ENCODE measurements around the gene KNTC1. TPM values are rescaled to one million over a fixed set of nuclear protein-coding genes. Genes with fewer than 3 reads are reported as not detected.

The KNTC1 gene
- total RNA-seq, 1 experiment from 2014 or later: 67.7 TPM

DNA sequence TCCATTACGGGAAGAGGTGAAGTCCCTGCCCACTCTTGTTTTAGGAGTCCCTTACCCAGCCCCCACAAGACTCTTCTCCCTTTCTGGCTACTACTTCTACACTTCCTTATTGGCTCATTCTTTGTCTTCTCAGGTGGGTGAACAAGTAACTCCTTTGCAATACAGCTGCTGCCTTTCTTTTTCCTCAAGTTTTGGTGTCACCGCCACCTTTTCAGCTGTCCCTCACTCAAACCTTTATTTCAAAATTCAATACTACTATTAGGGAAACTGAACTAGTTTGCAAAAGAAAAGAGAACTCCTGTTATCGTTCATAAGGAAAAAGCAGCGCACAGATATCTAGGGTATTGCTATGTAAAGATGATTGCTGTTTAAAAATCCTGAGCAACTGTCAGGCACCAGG, 6.4 kb upstream of the KNTC1 start:
- H4K20me1 ChIP-seq (ENCODE audit: insufficient read depth): peaks cover 89% of the 10 kb centered on the region
- CTCF ChIA-PET: no interaction called here
- no TSS peak for BruUV-seq (replicated peaks)
- H3K36me3 ChIP-seq (ENCODE audit: low read depth): peaks cover 91% of the 10 kb centered on the region
- no peak for TF ChIP-seq EZH2 (IDR thresholded peaks at IDR 0.05; ENCODE audit: low read depth)
- TF ChIP-seq, protein P1, sequence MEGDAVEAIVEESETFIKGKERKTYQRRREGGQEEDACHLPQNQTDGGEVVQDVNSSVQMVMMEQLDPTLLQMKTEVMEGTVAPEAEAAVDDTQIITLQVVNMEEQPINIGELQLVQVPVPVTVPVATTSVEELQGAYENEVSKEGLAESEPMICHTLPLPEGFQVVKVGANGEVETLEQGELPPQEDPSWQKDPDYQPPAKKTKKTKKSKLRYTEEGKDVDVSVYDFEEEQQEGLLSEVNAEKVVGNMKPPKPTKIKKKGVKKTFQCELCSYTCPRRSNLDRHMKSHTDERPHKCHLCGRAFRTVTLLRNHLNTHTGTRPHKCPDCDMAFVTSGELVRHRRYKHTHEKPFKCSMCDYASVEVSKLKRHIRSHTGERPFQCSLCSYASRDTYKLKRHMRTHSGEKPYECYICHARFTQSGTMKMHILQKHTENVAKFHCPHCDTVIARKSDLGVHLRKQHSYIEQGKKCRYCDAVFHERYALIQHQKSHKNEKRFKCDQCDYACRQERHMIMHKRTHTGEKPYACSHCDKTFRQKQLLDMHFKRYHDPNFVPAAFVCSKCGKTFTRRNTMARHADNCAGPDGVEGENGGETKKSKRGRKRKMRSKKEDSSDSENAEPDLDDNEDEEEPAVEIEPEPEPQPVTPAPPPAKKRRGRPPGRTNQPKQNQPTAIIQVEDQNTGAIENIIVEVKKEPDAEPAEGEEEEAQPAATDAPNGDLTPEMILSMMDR (conservative IDR thresholded peaks at IDR 0.05): no peak
- no peaks in the 10 kb centered on the region for H3K9me2 ChIP-seq (ENCODE audit: insufficient read depth)
- no peak for DNase-seq
- H3F3A ChIP-seq (ENCODE audit: insufficient read depth, low read depth): peaks cover 77% of the 10 kb centered on the region
- H3K4me3 ChIP-seq: no peak overlapping the region
- H2AFZ ChIP-seq: no peak overlapping the region
- peaks cover 26% of the 10 kb centered on the region for H3K4me1 ChIP-seq (replicated peaks; ENCODE audit: insufficient read depth)
- H3K27ac ChIP-seq: no peak overlapping the region
- H3K27me3 ChIP-seq (ENCODE audit: insufficient read depth, low read depth): no peaks in the 10 kb centered on the region
- peaks cover 99% of the 10 kb centered on the region for H3K79me2 ChIP-seq (ENCODE audit: low read depth)
- no peaks in the 10 kb centered on the region for H3K9me3 ChIP-seq (ENCODE audit: insufficient read depth, low read depth)
- intact Hi-C loops (cut with micrococcal nuclease; ENCODE audit: unreplicated experiment): no loop called here
- POLR2A ChIA-PET (ENCODE audit: unreplicated experiment): interaction anchor here (0.6 kb wide), 1 partner anchor 1445 kb away, joined by 4 read pairs; no protein-coding TSS in a partner anchor
- H3K4me2 ChIP-seq: no peak overlapping the region

DNA sequence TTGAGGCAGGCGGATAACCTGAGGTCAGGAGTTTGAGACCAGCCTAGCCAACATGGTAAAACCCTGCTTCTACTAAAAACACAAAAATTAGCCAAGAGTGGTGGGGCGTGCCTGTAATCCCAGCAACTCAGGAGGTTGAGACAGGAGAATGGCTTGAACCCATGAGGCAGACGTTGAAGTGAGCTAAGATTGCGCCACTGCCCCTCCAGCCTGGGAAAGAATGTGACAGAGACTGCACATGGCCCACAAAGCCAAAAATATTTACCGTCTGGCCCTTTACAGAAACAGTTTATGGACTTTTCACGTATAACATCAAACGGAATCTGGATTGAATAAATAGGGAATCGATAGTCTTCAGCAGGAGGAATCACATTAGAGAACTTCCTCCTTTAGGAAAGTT, 3.8 kb upstream of the KNTC1 start:
- no peak for DNase-seq
- H3K27ac ChIP-seq: peak overlapping the region; percentile 35; the same call in 1 of the 2 replicates
- peaks cover 73% of the 10 kb centered on the region for H4K20me1 ChIP-seq (ENCODE audit: insufficient read depth)
- H3K79me2 ChIP-seq (ENCODE audit: low read depth): peaks cover 93% of the 10 kb centered on the region
- no peaks in the 10 kb centered on the region for H3K9me3 ChIP-seq (ENCODE audit: insufficient read depth, low read depth)
- H3K4me3 ChIP-seq: peak overlapping the region; percentile 86; the same call in 1 of the 2 replicates
- peaks cover 66% of the 10 kb centered on the region for H3K36me3 ChIP-seq (ENCODE audit: low read depth)
- peaks cover 32% of the 10 kb centered on the region for H3K4me1 ChIP-seq (replicated peaks; ENCODE audit: insufficient read depth)
- peaks cover 51% of the 10 kb centered on the region for H3F3A ChIP-seq (ENCODE audit: insufficient read depth, low read depth)
- no peaks in the 10 kb centered on the region for H3K27me3 ChIP-seq (ENCODE audit: insufficient read depth, low read depth)
- no TSS peak for BruUV-seq (replicated peaks)
- ChIA-PET POLR2A (ENCODE audit: unreplicated experiment) (no interaction called here), CTCF (no interaction called here)
- no peaks in the 10 kb centered on the region for H3K9me2 ChIP-seq (ENCODE audit: insufficient read depth)
- H2AFZ ChIP-seq: no peak overlapping the region
- intact Hi-C loops (cut with micrococcal nuclease; ENCODE audit: unreplicated experiment): no loop called here
- TF ChIP-seq, protein P1 (conservative IDR thresholded peaks at IDR 0.05): no peak
- no peak for TF ChIP-seq EZH2 (IDR thresholded peaks at IDR 0.05; ENCODE audit: low read depth)
- H3K4me2 ChIP-seq: peak overlapping the region; percentile 94

DNA sequence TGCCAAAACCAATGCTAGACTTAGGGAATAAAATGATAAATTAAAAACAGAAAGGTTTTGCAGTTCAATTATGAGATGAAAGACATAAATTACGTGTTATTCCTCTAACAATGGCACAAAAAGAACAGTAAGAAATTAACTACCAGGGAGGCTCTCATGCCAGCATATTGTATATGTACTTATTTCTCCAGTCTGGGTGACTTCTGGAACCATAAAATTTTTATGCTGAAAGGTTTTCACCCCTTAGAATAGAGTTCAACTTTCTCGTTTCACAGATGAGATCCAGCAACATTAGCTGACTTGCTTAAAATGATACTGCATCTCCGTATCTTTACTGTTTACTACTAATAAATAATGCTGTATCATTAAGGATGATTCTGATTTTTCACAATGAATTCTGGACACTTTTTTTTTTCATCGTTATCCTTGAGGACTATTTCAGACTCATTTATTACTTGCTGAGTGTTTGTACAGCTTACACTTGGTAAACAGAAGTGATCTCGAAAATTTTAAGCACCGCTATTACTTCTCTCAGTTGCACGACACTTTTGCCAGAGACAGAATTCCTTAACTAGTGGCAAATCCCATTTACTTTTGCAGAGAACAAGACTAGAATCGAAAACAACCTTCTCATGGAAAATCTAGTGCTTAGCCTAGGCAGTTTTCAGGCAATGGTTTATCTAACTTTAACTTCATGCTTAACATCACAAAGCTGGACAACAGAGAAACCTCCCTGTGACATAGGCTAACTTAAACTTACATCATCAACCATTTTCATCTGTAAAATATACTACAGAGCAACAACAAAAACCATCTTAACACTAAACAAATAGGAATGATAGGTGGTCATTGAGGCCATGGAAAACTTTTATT, 3.0 kb upstream of the KNTC1 start:
- Histone ChIP-seq H3K36me3 (ENCODE audit: low read depth) (peaks cover 58% of the 10 kb centered on the region), H2AFZ (no peak overlapping the region), H3K4me1 (replicated peaks; ENCODE audit: insufficient read depth) (peaks cover 35% of the 10 kb centered on the region), H3K27me3 (ENCODE audit: insufficient read depth, low read depth) (no peaks in the 10 kb centered on the region), H3K27ac (peak overlapping the region; percentile 35), H3K4me2 (peak overlapping the region; percentile 94), H3K4me3 (peak overlapping the region; percentile 86), H3K79me2 (ENCODE audit: low read depth) (peaks cover 93% of the 10 kb centered on the region), H3K9me2 (ENCODE audit: insufficient read depth) (no peaks in the 10 kb centered on the region), H3F3A (ENCODE audit: insufficient read depth, low read depth) (peaks cover 43% of the 10 kb centered on the region), H3K9me3 (ENCODE audit: insufficient read depth, low read depth) (no peaks in the 10 kb centered on the region), H4K20me1 (ENCODE audit: insufficient read depth) (peaks cover 65% of the 10 kb centered on the region)
- intact Hi-C loops (cut with micrococcal nuclease; ENCODE audit: unreplicated experiment): no loop called here
- ChIA-PET POLR2A (ENCODE audit: unreplicated experiment) (no interaction called here), CTCF (interaction anchor here (0.6 kb wide), 1 partner anchor 694 kb away, joined by 3 read pairs; no protein-coding TSS in a partner anchor)
- TF ChIP-seq, protein P1 (conservative IDR thresholded peaks at IDR 0.05): no peak
- no peak for TF ChIP-seq EZH2 (IDR thresholded peaks at IDR 0.05; ENCODE audit: low read depth)
- BruUV-seq (replicated peaks): no TSS peak
- DNase-seq: no peak
